ENCODE measurements around the gene CTDP1.

Gene CTDP1

GRCh38 chr18:79682894-79683625, 3.5 kb downstream of the CTDP1 start:
- Histone ChIP-seq H3K4me3 (ENCODE audit: low read depth, low read length) (no peak overlapping the region), H3K9me3 (ENCODE audit: control insufficient read depth, insufficient read depth, low read depth, low read length) (no peaks in the 10 kb centered on the region), H3K36me3 (ENCODE audit: control insufficient read depth in 2 of 2, insufficient read depth in 1 of 2, low read length in 2 of 2) (no peaks in the 10 kb centered on the region), H3K27ac (ENCODE audit: extremely low read depth, low read depth, low read length) (no peak overlapping the region), H3K4me1 (ENCODE audit: control insufficient read depth, insufficient read depth, low read length) (peaks cover 19% of the 10 kb centered on the region)
- TF ChIP-seq SCRT1 (tag by site-specific recombination; IDR thresholded peaks at IDR 0.05; ENCODE audit: borderline replicate concordance): no peak
- no peak for TF ChIP-seq ZNF529 (tag by site-specific recombination; IDR thresholded peaks at IDR 0.05; ENCODE audit: insufficient replicate concordance)
- no peak for TF ChIP-seq ZNF133 (tag by site-specific recombination; IDR thresholded peaks at IDR 0.05)
- TF ChIP-seq ZNF623 (tag by site-specific recombination; IDR thresholded peaks at IDR 0.05): no peak
- TF ChIP-seq, protein P1, sequence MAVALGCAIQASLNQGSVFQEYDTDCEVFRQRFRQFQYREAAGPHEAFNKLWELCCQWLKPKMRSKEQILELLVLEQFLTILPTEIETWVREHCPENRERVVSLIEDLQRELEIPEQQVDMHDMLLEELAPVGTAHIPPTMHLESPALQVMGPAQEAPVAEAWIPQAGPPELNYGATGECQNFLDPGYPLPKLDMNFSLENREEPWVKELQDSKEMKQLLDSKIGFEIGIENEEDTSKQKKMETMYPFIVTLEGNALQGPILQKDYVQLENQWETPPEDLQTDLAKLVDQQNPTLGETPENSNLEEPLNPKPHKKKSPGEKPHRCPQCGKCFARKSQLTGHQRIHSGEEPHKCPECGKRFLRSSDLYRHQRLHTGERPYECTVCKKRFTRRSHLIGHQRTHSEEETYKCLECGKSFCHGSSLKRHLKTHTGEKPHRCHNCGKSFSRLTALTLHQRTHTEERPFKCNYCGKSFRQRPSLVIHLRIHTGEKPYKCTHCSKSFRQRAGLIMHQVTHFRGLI (tag by site-specific recombination; IDR thresholded peaks at IDR 0.05): no peak
- TF ChIP-seq KLF7 (tag by site-specific recombination; IDR thresholded peaks at IDR 0.05; ENCODE audit: borderline replicate concordance): no peak
- TF ChIP-seq, protein P2, sequence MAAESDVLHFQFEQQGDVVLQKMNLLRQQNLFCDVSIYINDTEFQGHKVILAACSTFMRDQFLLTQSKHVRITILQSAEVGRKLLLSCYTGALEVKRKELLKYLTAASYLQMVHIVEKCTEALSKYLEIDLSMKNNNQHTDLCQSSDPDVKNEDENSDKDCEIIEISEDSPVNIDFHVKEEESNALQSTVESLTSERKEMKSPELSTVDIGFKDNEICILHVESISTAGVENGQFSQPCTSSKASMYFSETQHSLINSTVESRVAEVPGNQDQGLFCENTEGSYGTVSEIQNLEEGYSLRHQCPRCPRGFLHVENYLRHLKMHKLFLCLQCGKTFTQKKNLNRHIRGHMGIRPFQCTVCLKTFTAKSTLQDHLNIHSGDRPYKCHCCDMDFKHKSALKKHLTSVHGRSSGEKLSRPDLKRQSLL (tag by site-specific recombination; IDR thresholded peaks at IDR 0.05): no peak
- no peak for TF ChIP-seq ZNF473 (tag by site-specific recombination; IDR thresholded peaks at IDR 0.05)
- no peak for TF ChIP-seq ZNF558 (tag by site-specific recombination; IDR thresholded peaks at IDR 0.05)
- no peak for TF ChIP-seq ZNF112 (tag by site-specific recombination; IDR thresholded peaks at IDR 0.05)
- no peak for TF ChIP-seq ZNF169 (tag by site-specific recombination; IDR thresholded peaks at IDR 0.05)
- TF ChIP-seq HOXA7 (CRISPR knock-in tag; IDR thresholded peaks at IDR 0.05; ENCODE audit: borderline replicate concordance): no peak
- no peak for TF ChIP-seq TRIM28 (IDR thresholded peaks at IDR 0.05; ENCODE audit: borderline replicate concordance, low read length)
- no peak for TF ChIP-seq SP7 (tag by site-specific recombination; IDR thresholded peaks at IDR 0.05)
- no peak for TF ChIP-seq ZNF707 (tag by site-specific recombination; IDR thresholded peaks at IDR 0.05)
- no peak for TF ChIP-seq ZNF514 (tag by site-specific recombination; IDR thresholded peaks at IDR 0.05)
- TF ChIP-seq ZNF202 (tag by site-specific recombination; IDR thresholded peaks at IDR 0.05; ENCODE audit: borderline replicate concordance): no peak
- no peak for TF ChIP-seq EGR2 (tag by site-specific recombination; IDR thresholded peaks at IDR 0.05; ENCODE audit: low read depth)
- POLR2A ChIA-PET: no interaction called here
- CTCF ChIA-PET: interaction anchor here (1.1 to 1.3 kb wide), 2 partner anchors 23 to 40 kb away, joined by 3 read pairs; no protein-coding TSS in a partner anchor

GRCh38 chr18:79683626-79684282, 4.2 kb downstream of the CTDP1 start:
- Histone ChIP-seq H3K4me1 (ENCODE audit: control insufficient read depth, insufficient read depth, low read length) (peaks cover 15% of the 10 kb centered on the region), H3K36me3 (ENCODE audit: control insufficient read depth in 2 of 2, insufficient read depth in 1 of 2, low read length in 2 of 2) (no peaks in the 10 kb centered on the region), H3K9me3 (ENCODE audit: control insufficient read depth, insufficient read depth, low read depth, low read length) (no peaks in the 10 kb centered on the region), H3K4me3 (ENCODE audit: low read depth, low read length) (no peak overlapping the region), H3K27ac (ENCODE audit: extremely low read depth, low read depth, low read length) (no peak overlapping the region)
- ChIA-PET POLR2A (no interaction called here), CTCF (interaction anchor here (0.5 to 1.3 kb wide), 3 partner anchors 23 to 296 kb away, joined by 3 read pairs; no protein-coding TSS in a partner anchor)
- TF ChIP-seq ZNF18 (tag by site-specific recombination; IDR thresholded peaks at IDR 0.05) (no peak), ZNF555 (tag by site-specific recombination; conservative IDR thresholded peaks at IDR 0.05) (no peak), PBX3 (CRISPR knock-in tag; IDR thresholded peaks at IDR 0.05) (no peak), ZNF214 (tag by site-specific recombination; IDR thresholded peaks at IDR 0.05; ENCODE audit: borderline replicate concordance) (peak; percentile 95), ZNF140 (tag by site-specific recombination; IDR thresholded peaks at IDR 0.05) (no peak)

Measured in HEK293 (cell line).